GM19193 (cell line): ENCODE results near the gene GTF2IRD1.

Source experiments
- POLR2A ChIP-seq: IDR thresholded peaks from 4 replicates; pipeline ENCODE4 v1.6.1; 2011; ENCODE audit not compliant: insufficient read depth, insufficient read length; ENCODE audit errors: extremely low read depth

The GTF2IRD1 gene

DNA sequence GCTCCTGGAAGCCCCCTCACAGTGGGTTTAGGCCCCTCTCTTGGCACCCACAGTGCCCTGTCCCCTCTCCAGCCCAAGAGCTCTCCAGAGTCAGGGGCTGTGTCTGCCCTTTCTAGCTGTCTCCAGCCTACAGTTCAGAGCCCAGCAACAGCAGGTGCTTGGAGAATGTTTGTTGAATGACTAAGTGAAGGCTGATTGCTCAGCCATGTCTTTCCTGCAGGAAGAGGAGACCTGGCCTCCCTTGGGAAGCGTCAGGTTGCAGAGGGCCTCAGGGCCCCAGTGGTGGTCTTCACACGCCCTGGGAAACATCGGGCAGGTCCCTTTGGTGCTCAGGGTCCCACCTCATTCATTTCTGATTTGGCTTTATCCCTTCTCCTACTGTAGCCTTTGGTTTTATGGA is 62.5 kb downstream of the GTF2IRD1 start:
- no peak for TF ChIP-seq POLR2A

DNA sequence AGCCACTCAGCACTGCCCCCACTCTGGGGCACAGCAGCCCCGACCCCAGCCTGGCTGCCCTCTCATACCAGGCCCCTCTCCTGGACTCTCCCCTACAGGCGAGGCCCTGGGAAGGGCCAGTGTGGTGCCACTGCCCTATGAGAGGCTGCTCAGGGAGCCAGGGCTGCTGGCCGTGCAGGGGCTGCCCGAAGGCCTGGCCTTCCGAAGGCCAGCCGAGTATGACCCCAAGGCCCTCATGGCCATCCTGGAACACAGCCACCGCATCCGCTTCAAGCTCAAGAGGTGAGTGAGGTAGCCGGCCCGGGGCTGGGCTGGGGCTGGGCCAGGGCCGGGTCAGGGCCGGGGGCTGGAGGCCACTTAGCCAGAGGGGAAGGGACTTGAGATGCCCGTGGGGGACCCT is 64.3 kb downstream of the GTF2IRD1 start:
- TF ChIP-seq POLR2A = no peak

DNA sequence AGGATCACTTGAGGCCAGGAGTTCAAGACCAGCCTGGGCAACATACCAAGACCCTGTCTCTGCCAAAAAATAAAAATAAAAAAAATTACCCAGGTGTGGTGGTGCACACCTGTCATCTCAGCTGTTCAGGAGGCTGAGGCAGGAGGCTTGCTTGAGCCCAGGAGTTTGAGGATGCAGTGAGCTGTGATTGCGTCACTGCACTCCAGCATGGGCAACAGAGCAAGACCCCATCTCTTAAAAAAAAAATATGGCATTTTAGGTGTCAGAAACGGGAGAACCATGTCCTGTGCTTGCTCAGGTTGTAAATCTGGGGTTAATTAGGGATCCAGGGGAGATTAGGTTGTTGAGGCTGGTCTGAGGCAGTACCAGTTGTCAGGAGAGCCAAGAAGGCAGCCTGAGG is 64.9 kb downstream of the GTF2IRD1 start:
- no peak for TF ChIP-seq POLR2A

DNA sequence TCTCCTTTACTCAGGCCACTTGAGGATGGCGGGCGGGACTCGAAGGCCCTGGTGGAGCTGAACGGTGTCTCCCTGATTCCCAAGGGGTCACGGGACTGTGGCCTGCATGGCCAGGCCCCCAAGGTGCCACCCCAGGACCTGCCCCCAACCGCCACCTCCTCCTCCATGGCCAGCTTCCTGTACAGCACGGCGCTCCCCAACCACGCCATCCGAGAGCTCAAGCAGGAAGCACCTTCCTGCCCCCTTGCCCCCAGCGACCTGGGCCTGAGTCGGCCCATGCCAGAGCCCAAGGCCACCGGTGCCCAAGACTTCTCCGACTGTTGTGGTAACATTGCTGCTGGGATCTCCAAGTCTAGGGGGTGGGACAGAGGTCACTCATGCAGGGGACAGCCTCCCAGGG is 65.7 kb downstream of the GTF2IRD1 start:
- TF ChIP-seq POLR2A = no peak

DNA sequence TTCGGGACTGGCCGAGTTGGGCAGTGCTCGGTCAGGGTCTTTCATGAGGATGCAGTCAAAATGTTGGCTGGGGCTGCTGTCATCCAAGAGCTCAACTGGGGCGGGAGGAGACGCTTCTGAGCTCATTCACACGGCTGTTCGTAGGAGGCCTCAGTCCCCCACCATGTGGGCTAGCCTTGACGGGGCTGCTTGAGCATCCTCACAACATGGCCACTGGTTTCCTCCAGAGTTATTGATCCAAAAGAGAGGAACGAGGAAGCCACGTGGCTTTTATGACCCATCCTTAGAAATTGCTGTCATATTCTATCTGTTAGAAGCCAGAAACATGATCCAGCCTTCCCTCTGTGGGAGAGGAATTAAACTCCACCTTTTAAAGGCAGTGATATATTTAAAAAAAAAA is 68.1 kb downstream of the GTF2IRD1 start:
- TF ChIP-seq POLR2A = no peak

DNA sequence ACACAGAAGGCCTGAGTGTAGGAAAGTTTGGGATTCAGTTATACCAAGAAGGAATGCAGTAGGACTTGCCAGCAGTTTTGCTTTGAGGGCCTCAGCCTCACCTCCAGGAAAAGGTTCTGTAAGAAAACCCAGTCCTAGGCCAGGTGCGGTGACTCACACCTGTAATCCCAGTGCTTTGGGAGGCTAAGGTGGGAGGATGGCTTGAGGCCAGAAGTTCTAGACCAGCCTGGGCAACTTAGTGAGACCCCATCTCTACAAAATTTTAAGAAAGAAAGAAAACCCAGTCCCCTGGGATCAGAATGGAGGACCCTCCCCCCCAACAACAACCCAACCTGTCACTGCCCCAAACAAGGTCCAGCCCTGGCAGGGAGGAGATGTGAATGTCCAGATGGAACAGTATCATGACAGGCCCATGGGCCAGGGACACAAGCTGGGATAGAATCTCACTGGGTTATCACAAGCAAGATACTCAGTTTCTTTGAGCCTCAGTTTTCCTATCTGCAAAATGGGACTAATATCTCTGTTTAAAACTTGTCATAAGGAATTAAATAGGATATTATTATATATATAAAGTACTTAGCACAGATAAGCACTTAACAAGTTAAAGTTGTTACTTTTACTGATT is 68.7 kb downstream of the GTF2IRD1 start:
- TF ChIP-seq POLR2A = no peak

DNA sequence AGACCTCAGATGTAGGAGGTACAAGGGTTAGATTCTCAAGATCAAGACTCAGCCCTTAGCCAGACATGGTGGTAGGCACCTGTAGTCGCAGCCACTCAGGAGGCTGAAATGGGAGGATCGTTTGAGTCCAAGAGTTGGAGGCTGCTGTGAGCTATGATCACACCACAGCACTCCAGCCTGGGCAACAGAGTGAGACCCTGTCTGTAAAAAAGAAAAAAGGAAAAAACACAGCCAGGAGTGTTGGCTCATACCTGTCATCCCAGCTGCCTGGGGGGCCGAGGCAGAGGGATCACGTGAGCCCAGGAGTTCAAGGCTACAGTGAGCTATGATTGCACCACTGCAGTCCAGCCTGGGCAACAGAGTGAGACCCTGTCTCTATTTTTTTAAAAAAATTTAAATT is 69.3 kb downstream of the GTF2IRD1 start:
- no peak for TF ChIP-seq POLR2A

DNA sequence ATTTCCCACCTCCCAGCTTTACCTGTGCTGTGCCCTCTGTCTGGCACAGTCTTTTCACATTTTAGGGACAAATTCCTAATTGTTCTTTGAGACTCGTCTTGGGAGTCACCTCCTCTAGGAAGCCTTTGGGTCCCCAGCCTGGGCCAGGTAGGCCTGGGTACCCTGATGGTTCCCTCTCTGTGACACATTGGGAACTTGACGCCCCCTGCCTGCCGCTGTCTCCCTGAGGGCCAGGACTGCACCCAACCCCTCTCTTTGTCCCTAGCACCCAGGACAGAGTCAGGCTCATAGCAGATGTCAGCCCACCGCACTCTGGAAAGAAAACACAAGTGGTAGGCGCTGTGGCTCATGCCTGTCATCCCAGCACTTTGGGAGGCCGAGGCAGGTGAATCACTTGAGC is 71.4 kb downstream of the GTF2IRD1 start:
- TF ChIP-seq POLR2A = no peak

DNA sequence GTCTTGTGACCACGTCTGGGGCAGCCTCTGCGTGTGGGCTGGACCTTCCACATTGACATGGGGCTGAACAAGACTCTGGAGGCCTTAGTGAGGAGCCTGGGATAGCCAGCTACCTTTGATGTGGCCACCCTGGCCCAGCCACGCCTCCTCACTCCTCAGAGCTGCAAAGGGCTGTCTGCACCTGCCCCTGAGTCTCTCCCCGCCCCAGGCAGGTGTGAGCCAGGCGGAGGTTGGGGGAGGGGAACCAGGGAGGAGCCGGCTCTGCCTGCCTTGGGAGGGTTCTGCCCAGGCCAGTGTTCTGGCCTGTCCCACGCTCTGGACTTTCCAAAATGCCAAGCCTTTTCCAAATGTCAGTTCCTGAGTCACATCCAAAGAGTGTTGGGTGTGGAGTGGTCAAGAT is 72.2 kb downstream of the GTF2IRD1 start:
- TF ChIP-seq POLR2A = no peak

DNA sequence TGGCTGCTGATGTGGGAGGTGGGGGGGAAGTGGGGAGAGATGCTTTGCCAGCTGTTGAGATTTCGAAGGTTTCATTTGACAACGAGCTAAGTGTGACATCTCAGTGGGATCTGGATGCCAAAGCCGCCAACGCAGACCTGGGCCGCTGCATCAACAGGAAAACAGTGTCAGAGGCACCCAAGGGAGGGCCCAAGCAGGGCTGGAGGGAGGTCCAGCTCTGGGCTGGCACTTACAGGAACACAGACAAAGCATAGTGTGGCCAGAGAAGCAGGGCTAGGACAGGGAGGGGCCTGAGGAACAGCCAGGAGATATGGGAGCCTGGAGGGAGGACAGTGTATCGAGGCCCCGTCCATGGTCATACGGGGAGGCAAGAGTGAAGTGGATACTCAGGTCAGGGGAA is 73.1 kb downstream of the GTF2IRD1 start:
- no peak for TF ChIP-seq POLR2A

DNA sequence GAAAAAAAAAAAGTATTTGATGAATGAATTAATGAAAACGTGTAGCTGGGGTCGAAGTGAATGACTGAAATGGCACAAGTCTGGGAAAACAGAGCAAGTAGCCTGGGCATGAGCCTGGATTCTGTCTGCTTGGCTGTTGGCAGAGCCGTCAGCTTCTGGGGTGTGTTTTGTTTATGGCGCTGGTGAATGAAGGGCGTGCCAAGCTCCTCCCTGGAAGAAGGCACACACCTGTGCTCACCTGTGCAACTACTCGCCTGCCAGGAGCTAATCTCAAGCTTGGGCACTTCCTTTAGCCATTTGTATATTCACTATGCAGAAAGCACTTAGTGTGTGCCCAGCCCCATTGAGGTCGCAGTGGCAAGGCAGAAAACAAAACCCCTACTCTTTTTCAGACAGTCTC is 74.1 kb downstream of the GTF2IRD1 start:
- TF ChIP-seq POLR2A = no peak

DNA sequence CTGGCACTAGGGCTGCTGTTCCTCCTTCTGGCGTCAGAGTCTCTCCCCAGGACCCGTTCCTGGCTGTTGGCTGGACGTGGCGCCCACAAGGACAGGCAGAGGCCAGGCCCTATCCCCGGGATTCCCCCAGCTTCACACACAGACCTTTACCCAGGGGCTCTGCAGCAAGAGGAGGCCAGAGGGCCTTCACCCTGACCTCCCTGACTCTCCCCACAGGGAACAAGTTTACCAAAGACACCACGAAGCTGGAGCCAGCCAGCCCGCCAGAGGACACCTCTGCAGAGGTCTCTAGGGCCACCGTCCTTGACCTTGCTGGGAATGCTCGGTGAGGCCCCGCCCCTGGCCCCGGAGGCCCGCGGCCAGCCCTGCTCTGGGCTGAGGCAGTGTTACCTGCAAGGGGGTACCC is 82.2 kb downstream of the GTF2IRD1 start:
- no peak for TF ChIP-seq POLR2A

DNA sequence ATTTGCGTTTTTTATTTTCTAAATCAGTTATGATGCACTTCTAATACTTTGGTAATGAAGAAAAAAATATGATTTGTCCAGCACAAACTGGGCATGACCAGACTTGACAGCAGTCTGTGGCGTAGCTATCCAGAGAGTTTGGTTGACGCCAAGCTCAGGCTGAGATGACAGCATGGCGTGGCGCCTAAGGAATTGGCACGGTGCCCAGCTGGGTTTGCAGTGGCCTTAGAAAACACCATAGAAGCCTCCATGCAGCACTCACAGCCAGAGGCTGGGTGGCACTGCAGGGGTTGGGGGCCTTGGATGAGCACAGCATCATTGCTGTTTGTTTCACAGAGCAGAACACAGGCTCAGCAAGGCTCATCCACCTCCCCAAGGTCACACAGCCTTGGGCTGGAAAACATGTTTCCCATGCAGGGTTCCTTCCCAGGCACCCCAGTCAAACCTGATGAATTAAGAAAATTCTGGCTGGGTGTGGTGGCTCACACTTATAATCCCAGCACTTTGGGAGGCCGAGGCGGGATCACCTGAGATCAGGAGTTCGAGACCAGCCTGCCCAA is 88.9 kb downstream of the GTF2IRD1 start:
- no peak for TF ChIP-seq POLR2A

DNA sequence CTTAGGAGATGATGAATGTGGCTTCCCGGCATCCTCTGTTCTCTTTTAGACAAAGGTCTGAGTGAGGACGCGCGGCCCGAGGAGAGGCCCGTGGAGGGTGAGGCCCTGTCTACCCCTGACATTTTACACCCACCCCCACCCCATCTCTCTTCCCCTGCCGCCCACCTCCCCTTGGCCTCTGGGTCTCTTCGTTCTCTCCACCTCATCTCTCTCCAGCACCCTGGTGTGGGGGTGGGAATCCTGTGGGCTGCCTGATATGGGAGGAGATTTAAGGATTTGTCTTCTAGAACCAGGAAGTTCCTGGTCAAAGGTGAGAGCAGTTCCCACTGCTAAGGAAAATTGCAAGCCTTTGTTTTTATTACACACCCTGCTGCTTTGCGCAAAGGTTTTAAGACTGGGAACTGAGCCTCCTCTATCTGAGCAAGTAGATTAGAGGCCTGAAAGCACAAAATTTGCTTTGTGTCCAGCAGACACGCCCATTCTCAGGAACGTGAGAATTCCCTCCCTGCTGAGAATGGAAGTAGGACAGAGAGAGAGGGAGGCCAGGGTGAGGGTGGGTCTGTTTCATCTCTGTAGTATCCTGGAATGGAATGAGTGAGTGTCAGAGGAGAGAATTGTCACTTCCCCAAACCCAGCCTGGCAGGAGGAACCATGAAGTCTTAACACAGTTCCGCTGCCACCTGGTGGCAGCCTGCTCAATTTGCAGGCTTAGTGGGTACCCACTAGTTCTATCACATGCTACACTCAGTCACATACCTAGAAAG is 91.2 kb downstream of the GTF2IRD1 start:
- no peak for TF ChIP-seq POLR2A

DNA sequence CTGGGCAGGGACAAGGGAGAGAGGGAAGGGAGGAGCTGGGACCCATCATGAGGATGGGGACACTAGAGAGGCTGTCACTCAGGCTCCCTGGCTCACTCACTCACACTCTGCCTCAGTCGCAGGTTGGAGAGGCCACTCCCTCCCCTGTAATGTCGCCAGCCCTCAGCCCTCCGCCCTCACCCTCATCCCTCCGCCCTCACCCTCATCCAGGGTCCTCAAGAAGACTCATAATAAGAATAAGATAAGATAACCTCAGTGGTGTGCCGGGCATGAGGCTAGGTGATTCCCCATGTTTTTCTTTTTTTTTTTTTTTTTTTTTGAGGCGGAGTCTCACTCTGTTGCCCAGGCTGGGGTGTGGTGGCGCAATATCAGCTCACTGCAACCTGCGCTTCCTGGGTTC is 92.2 kb downstream of the GTF2IRD1 start:
- TF ChIP-seq POLR2A = no peak

DNA sequence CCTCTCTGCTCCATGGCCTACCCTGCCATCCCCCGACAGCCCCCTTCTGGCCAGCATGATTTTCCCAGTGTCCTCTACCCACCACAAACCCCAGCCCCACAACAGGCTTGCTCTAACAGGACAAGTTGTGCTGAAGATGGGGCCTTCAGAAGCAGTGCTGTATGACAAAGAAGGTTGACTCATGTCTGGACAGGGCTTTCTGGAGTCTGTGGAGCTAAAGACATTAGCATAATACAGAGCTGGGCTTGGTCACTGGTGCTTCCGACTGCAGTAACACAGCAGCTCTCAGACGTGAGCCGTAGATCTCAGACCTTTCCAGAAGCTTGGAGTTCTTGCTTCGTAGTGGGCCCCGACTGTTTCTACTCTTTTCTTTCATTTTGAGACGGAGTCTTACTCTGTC is 100.5 kb downstream of the GTF2IRD1 start:
- no peak for TF ChIP-seq POLR2A
